GM18526 (cell line): ENCODE results near the gene C6orf132.

Experiments used
- POLR2A ChIP-seq: IDR thresholded peaks from 3 replicates; pipeline ENCODE4 v1.6.1; 2011; ENCODE audit not compliant: insufficient read length; ENCODE audit errors: extremely low read depth

Gene C6orf132

GRCh38 chr6:42166444-42167141 lies 24.2 kb upstream of the C6orf132 start:
- TF ChIP-seq POLR2A, result no peak

GRCh38 chr6:42165016-42165415 lies 22.6 kb upstream of the C6orf132 start:
- no peak for TF ChIP-seq POLR2A

- no peak for TF ChIP-seq POLR2A
These were observed 21.6 kb upstream of the C6orf132 start for GRCh38 chr6:42163981-42164380.

- TF ChIP-seq POLR2A, result no peak
These were observed 20.4 kb upstream of the C6orf132 start for GRCh38 chr6:42162812-42163211.

- no peak for TF ChIP-seq POLR2A
These were observed 20.0 kb upstream of the C6orf132 start for GRCh38 chr6:42162384-42162783.

- no peak for TF ChIP-seq POLR2A
These were observed 17.1 kb upstream of the C6orf132 start for GRCh38 chr6:42159431-42160024.

- TF ChIP-seq POLR2A, result no peak
These were observed 16.2 kb upstream of the C6orf132 start for GRCh38 chr6:42158631-42159030.

GRCh38 chr6:42158011-42158410 lies 15.6 kb upstream of the C6orf132 start:
- TF ChIP-seq POLR2A, result no peak

- no peak for TF ChIP-seq POLR2A
These were observed 14.2 kb upstream of the C6orf132 start for GRCh38 chr6:42156638-42157037.

GRCh38 chr6:42155293-42155692 lies 12.9 kb upstream of the C6orf132 start:
- TF ChIP-seq POLR2A, result no peak

- TF ChIP-seq POLR2A, result no peak
These were observed 12.2 kb upstream of the C6orf132 start for GRCh38 chr6:42154461-42155209.

GRCh38 chr6:42153921-42154320 lies 11.5 kb upstream of the C6orf132 start:
- TF ChIP-seq POLR2A, result no peak

- no peak for TF ChIP-seq POLR2A
These were observed 9.6 kb upstream of the C6orf132 start for GRCh38 chr6:42152024-42152423.

- TF ChIP-seq POLR2A, result no peak
These were observed 7.8 kb upstream of the C6orf132 start for GRCh38 chr6:42150254-42150653.

- no peak for TF ChIP-seq POLR2A
These were observed 5.6 kb upstream of the C6orf132 start for GRCh38 chr6:42148058-42148457.

GRCh38 chr6:42147138-42147562 lies 4.7 kb upstream of the C6orf132 start:
- no peak for TF ChIP-seq POLR2A

GRCh38 chr6:42141603-42142117 lies 760 bp downstream of the C6orf132 start:
- TF ChIP-seq POLR2A, result no peak
